D341Med (cell line): ENCODE data around the gene SLC6A1.

Experiments used
- DNase-seq: peaks from one replicate; pipeline ENCODE4 v3.0.0; 2012; ENCODE audit warnings: low spot score

Gene SLC6A1

DNA sequence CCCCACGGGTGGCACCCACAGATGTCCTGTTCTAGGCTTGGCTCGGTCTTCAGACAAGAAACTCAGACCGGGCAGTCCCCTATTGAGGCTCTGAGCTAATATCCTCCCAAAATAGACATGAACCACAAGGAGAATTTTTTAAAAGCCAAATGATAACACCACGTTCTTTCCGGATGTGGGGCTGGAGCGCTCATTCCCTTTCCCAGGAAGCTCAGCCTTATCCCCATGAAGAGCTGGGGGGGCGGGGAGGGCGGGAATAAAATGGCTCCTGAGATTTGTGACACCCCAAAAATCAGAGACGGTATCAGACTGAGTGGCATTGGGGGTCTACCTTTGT is 1.1 kb downstream of the SLC6A1 start:
- DNase-seq: no peak

DNA sequence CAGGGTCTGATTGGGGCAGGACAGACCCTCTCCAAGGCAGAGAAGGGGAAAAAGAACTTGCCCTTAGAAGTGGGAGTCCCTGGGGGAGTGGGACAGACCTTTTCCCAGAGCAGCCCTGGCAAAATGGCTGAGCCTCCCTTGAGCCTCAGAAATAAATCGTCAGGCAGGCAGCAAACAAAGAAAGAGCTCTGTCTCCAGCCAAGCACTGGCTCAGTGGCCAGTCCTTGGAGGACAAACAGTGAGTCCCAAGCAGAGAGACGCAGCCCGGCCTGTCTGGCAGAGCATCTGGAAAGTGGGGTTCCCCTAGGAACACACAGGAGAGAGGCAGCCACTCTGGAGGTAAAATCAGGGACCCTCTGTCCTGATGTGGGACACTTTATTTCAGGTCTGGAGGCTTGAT is 1.8 kb downstream of the SLC6A1 start:
- DNase-seq: no peak

DNA sequence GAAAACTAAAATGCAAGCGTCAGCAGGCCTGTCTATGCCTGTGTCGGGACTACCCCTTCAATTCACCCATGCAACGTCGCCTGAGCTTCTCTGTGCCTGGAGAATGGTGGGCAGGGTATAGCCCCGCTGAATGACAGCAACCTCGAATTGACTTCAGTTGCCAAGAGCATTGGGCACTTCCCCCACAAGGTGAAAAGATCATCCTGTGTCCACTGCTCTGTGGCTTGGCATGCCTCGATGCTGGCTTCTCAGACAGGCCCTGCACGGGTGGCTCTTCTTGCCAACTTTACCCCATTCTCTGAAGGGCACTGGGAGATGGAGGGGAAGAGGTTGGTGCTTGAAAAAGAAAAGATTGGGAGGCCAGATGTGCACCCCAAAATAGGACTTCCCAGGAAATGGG is 3.3 kb downstream of the SLC6A1 start:
- DNase-seq: no peak

DNA sequence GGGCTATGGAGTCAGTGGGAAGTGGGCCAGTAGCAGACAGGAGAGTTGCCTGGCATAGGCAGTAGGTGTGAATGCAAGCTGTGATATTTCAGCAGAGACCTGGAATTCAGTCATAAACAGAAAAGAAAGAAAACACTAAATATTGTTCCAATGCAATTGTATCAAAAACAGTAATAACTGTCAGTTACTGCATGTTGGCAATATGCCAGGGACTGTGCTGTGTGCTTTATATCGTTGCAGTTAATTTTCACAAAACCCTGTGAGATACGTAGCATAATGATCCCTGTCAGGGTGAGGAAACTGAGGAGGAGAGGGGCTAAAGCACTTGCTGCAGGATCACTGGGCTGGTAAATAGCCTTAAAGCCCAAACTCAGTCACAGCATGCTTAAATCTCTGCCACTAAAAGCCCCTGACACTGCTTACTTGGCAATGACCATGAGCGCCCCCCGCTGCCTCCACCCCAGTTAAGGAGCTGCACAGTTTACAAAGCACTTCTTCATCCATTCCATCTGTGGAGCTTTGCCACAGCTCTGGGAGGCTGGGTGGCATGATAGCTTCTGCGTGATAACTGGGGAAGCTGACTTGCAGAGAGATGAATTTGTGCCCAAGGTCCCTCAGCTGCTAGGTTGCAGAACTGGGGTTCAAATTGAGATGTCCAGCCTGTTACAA is 3.9 kb downstream of the SLC6A1 start:
- DNase-seq: no peak

DNA sequence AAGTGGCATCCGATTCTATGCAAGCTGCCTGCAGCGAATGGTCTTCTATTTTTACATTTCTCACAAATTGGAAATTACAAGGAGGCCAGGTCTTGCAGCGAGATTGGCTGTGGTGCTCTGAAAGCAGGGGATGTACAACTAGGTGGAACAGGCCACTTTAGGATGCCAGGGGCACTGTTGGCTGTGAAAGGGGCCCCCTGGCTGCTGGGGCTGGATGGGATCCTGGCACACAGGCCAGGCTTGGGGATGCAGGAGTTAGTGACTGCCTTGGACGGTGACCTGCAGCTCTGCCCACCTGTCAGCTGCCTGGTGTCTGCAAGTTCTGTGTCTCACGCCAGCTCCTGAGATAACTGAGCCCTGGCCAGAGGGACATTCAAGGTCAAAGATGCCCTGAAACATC is 4.6 kb downstream of the SLC6A1 start:
- DNase-seq: no peak

DNA sequence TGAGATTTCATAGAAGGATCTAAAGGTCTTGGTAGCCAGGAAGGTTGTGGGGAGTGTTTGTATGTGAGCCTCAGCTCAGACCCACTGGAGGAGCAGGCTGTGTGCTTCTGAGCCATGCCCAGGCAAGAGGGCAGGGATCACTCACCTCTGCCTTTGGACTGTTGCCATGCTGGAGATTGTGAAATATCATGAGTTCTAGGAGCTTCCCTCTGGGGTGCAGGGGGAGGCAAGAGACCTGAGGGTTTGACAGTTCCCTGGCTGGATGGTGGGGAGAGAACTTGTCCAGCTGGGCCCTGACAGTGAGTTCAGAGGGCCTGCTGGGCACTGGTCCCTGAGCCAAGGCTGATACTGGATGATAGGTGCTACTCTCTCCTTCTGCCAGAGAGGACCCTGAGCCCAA is 6.0 kb downstream of the SLC6A1 start:
- no peak for DNase-seq

DNA sequence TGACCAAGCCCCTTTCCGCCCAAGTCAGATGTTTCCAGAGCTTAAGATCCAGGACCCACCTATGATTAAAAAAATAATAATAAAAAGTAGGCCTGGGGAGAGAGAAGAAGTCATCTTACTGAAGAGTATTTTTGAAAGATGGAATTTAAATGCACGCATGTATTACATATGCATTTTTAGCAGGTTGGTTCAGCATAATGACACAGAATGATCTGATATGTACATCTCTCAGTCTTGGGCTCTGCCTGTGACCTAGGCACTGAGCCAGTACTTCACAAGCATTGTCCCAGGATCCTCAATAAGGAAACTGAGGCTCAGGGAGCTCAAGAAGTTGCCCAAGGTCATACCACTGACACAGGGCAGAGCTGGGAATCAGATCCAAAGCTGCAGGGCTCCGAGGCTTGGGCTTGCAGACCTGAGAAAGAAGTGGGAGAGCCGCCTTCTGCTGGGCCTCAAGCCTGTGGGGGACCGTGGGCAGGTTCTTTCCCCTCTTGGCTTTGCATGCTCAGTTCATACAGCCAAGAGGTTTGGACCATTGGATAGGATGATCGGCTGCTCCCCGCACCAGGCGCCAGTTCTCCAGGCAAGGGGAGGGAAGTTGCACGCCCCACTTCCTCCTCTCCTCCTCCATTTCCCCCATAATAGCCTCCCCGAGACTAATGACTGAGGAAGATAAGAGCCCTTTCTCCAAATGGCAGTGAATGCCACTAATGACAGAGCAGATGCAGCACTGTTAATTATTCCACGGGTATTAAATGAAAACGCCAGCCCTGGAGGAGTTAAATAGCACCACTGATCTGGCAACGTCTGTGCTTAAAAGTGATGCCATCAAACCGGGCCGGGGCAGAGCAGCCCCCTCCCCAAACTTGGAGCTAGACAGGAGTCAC is 6.9 kb downstream of the SLC6A1 start:
- no peak for DNase-seq

DNA sequence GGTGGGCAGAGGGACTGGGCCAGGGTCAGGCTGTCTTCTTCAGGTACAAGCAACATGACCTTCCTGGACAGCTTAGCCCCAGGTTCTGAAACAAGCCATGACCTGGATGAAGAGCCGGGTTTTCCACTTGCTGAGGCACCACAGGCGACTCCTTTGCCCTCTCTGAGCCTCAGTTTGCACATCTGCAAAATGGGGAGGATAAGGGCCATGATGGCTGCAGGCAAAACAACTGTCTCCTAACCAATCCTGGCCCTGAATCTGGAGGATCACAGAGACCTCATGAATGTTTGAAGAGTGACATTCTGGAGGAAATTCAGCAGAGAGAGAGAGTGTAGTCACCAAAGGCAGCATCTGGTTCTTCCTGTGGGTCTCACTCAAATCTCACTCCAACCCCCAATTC is 8.0 kb downstream of the SLC6A1 start:
- DNase-seq: no peak

DNA sequence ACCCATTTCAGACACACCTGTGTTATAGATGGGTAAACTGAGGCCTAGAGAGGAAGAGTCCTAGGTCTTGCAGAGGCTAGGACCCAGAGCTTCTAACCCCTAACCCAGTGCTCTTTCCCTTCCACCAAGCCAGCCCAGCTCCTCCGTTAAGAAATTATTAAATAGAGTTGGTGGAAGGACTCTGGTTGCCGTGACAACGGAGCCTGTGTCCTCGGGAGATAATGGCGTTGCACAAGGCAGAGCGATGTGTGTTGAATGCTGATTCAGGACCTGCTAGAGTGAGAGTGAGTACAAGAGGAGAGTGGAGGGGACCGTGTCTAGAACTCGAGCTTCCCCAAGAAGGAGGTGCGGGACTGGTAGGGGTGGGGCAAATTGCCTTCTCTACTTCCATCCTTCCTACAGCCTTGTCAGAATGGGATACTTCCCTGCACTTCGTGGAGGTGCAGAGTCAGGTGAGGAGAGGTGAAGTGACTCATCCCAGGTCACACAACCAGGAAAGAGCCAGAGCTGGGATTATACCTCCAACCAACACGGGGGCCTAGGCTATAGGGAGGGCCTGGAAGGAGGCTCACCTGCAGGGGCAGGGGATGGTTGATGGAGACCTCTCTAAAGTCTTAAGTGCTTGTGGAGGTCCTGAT is 8.6 kb downstream of the SLC6A1 start:
- DNase-seq: no peak

DNA sequence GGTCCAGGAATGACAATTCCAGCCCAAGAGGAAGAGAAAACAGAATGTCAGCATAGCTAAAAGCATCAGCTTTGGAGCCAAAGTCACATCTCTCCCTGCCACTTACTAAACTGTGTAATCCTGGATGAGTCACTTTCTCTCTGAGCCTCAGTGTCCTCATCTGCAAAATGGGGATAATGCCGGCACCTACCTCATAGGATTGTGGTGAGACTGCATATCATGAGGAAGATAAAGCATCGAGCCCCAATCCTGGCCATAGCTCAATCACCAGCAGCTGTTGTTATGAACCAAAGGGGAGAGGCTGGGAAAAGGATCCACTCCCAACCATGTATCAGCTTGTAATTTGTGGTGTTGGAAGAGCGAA is 9.1 kb downstream of the SLC6A1 start:
- no peak for DNase-seq

DNA sequence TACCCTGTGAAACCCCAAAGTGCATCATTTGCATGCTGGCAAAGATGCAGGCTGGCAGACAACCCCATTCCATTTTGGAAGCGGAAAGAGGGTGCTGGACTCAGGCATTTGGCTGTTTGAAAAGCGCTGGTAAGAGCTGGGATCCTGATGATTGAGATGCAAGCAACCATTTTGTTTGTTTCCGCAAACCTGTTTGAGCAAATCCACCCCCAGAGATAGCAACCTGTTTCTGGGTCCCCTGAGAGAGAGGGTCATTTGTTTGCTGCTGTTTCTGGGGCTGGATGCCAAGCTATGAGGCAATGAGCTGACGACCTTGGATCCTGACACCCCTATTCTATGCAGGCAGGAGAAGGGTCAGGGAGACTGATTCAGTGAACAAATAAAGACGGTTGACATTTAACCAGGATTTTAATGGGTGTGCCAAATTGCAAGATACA is 9.8 kb downstream of the SLC6A1 start:
- DNase-seq: no peak

DNA sequence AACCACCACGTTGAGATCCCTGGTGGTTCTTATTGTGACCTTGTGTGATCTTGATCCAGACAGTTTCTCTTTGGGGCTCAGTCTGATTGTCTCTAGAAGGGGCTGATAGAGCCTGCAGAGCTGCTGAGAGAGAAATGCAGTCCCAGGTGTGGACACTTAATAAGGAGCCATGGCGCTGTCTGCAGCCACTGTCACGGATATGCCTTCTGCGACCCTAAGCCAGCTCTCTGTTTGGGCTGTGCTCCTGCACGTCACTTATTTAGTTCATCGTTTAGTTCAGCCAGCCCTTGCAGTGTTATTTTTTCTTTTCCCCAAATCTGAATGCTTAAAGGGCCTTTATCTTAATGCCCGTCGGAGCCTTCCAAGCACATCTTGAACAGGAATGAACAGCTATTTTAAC is 12.0 kb downstream of the SLC6A1 start:
- DNase-seq: no peak

DNA sequence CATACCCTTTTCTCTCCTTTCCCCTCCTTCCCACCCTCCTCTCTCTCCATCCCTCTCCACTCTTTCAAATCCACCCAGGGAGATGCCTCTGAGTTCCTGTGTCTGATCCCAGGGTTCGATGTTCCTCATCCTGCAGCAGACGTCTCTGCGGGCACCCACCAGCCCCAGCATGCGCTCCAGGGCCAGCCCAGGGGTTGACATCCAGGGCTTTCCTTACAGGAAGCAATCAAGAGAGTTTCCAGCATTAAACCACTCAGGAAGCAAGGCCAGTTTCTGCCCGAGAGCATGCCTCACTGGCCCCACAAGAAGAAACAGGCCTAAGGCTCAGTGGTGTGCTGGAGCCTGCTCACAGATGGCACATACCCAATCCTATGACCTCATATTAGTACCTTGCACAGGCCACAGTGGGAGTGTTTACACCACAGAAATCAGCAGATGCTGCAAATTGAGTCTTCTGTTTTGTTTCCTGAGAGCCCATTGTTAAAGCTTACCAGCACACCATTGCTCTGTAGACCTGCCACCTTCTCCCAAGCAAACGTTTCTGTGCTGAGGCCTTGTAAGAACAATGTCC is 13.2 kb downstream of the SLC6A1 start:
- DNase-seq: no peak

DNA sequence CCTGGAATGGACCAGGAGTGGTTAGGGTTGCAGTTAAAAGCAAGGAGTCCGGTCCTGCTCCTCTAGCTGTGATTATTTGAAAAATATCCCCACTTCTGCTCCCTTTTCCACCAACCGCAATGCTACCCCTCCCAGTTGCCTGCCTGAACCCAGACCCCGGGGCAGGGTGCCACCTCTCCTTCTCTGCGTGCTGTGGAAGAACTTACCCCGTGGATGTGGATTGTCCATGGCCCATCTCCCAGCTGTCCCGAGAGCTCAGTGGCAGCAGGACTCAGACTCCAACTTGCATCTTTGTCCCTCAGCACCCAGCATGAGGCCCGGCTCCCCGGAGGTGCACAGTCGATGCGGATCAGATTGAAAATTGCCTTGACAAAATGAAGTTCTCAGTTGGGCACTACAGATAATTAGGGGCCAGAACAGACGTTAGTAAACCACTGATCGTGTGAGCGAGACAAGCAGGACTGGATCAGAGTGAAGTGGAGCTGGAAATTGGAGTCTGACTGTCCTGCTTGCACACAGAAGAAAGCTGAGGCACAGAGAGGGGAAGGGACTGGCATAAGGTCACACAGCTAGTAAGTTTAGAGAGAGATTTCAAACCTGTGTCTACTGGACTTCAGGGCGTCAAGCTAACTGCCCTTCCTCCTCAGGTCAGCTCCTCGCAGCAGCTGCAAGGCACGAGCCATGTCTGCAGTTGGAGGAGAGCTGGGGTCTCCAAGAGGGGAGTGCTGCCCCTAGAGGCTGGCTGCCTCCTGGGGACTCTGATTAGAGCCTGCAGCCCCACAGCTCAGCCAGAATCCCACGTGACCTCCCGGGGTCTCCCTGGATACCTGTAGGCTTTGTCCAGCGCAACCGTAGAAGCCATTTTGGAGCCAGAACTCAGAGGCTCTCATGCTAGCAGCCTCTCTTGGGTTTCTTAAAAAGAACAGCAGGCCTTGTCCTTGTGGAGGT is 14.7 kb downstream of the SLC6A1 start:
- no peak for DNase-seq

DNA sequence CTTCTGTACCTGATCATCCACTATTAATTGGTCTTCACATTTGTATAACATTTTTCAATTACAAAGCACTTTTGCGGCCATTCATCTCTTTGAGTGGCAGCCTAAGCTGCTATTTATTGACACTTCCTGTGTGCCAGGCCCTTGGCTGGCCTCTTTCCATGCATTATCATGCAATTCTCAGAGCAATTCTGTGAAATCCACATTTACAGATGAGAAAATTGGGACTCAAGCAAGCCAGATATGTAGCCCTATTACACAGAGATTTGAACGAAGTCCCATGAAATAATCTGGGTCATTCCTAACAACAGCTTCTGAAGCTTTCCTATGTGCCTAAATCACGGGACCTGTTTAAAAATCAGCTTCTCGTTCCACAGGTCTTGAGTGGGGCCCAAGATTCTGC is 17.4 kb downstream of the SLC6A1 start:
- DNase-seq: no peak

DNA sequence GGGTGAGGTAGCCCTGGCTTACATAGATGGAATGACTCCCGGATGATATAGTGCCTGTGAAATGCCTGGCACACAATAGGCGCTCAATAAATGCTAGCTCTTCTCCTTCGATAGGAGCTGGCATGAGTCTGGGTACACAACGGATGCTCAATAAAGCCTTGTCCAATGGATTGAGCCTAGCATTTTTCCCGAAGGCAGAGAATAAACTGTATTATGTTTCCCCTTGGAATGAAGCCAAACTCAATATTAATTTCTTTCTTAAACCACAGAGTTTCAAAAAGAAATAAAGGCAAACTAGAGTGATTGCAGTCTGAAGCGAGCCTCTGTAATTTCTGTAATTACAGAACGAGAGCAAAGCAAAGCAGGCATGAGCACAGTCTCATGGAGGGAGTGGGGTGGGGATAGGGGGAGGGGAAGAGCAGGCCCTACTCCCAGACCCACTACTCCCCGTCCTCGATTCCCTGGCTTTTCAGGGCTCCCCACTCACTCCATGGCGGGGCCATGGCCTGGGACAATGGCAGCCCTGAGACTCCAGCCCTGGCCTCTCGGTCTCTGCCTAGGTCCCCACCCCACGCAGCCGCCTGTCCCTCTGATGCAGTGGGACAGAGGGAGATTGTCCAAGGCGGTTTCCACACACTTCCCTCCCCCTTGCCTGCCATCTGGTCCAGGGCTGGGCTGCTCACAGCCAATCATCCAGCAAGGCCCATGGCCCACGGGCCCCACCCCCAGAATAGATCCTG is 18.0 kb downstream of the SLC6A1 start:
- no peak for DNase-seq

DNA sequence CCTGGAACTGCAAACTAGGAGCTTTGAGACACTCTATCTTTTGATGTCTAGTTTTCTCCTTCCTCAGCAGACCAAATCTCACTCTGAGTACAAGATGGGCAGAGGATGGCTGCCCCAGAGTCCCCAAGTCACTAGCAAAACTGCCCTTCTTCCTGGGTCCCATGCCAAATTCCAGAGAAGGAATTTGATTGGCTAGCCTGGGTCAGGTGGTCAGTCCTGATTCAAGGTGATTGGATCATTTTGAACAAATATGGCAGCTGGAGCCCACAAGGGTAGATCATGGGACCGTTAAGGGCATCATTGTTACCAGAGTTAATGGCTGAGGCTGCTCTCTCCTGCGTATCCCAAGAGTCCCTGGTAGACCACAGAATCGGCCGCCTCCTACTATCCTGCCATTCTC is 21.7 kb downstream of the SLC6A1 start:
- no peak for DNase-seq

DNA sequence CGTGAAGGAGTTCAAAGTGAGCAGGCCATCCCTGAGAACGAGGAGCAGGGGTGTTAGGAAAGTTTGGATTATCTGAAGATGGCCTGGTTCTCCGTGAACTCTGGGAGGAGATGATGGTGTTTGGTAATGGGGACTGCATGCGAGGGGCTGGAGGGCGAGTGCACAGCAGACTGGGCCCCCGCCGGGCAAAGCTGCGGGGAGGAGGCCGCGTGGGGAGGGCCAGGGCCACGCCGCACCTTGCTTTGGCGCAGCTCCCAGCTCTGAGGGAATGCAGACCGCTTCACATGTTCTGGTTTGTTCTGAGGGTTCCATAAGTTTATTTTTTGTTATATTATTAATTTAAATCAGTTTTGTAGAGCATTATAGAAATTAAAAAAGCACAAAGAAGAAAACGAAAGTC is 22.2 kb downstream of the SLC6A1 start:
- no peak for DNase-seq

DNA sequence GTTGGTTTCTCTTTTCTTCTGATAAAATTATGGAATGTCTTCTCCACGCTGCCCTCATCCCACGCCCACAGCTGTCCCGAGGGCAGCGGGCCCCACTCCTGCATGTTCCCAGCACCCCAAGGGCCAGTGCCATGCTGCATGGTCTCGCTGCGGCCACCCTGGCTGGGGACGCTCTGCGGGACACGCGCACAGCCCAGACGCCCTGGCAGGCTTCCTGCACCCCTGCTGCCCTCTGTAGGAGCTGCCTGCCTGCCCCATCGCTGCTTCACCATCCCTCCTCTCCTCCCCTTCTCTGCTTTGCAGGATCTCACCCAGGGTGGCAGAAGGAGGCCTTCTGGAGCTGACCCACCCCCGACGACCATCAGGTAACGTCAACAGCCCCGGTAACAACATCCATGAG is 22.8 kb downstream of the SLC6A1 start:
- DNase-seq: no peak

DNA sequence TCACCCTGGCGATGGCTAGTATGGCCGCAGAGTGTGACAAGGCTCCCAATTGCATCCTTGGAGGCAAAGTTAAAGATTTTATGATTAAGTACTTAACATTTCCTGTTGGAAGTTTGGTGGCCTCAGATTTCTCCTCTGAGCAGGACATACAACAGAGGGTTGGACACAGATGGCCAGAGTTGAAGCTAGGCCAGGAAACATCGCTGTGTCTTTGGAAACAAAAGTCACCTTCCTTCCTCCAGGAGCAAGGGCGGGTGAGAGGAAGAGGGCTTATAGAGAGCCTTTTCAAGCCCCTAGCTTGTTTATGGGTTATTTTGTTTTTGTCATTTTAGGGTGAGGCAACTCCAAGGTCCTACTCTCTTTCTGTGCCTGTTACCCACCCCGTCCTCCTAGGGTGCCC is 24.2 kb downstream of the SLC6A1 start:
- no peak for DNase-seq

DNA sequence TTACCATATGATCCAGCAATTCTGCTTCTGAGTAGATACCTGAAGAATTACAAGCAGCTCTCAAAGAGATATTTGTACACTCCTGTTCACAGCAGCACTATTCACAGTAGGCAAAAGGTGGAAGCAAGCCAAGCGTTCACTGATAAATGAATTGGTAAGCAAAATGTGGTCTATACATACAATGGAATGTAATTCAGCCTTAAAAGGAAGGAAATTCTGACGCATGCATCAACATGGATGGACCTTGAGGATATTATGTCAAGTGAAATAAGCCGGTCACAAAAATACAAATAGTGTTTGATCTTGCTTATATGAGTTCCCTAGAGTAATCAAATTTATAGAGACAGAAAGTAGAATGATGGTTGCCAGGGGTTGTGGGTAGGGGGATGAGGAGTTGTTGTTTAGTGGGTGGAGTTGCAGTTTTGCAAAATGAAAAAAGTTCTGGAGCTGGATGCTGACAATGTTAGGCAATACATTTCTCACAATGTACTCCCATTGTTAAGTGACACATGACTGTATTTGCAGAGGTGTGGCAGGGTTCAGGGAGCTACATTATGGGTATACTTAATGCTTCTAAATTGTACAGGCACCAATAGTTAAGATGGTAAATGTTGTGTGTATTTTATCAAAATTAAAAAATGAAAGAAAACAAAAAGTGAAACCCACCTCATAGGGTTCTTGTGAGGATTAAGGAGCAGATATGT is 26.7 kb downstream of the SLC6A1 start:
- DNase-seq: no peak
